ENCODE data around the gene TRABD.

GRCh38 chr22:50201191-50202129 lies 15.7 kb downstream of the TRABD start:
- TF ChIP-seq EZH2 (IDR thresholded peaks at IDR 0.05; ENCODE audit: low read length) (no peak), CTCF (optimal IDR thresholded peaks at IDR 0.05 in 1 of 3, IDR thresholded peaks at IDR 0.05 in 1 of 3, conservative IDR thresholded peaks at IDR 0.05 in 1 of 3; ENCODE audit: extremely low read depth in 1 of 3, insufficient read depth in 2 of 3, low read length in 3 of 3) (no peak)

Data from keratinocyte (primary cell).